GM12874 (cell line): ENCODE measurements around the gene SERPINB5.

ENCODE experiments used
- CTCF ChIP-seq: IDR thresholded peaks from 2 replicates; pipeline ENCODE4 v1.5.1; 2011; ENCODE audit warnings: low read depth, mild to moderate bottlenecking, control low read depth, low read length, moderate library complexity; ENCODE audit not compliant: insufficient read depth

SERPINB5 gene

GRCh38 chr18:63487676-63488075, 10.9 kb downstream of the SERPINB5 start:
- TF ChIP-seq CTCF = no peak

GRCh38 chr18:63488160-63488559, 11.4 kb downstream of the SERPINB5 start:
- TF ChIP-seq CTCF = no peak

- TF ChIP-seq CTCF = no peak
Observed at GRCh38 chr18:63492851-63493250, 16.1 kb downstream of the SERPINB5 start.

- no peak for TF ChIP-seq CTCF
Observed at GRCh38 chr18:63495675-63496074, 18.9 kb downstream of the SERPINB5 start.

GRCh38 chr18:63505566-63506335, 29.0 kb downstream of the SERPINB5 start:
- peak; percentile 54 for TF ChIP-seq CTCF

GRCh38 chr18:63506336-63506646, 29.5 kb downstream of the SERPINB5 start:
- TF ChIP-seq CTCF = no peak

- no peak for TF ChIP-seq CTCF
Observed at GRCh38 chr18:63508596-63508995, 31.8 kb downstream of the SERPINB5 start.
